HG03066 (cell line): ENCODE data around the gene ADK.
"Not testable (repeated sequence)": the region's sequence is repeated elsewhere in the genome, so short reads cannot be mapped to it uniquely, and the experiment has no call there.

Source experiments
- ATAC-seq: cut with Tn5 transposase; IDR thresholded peaks from one replicate; pipeline ENCODE4 v1.9.1; 2021; ENCODE audit warnings: low read depth; ENCODE audit not compliant: unreplicated experiment

The ADK gene

GRCh38 chr10:74521526-74521925 is 370.5 kb downstream of the ADK start:
- no peak for ATAC-seq

DNA sequence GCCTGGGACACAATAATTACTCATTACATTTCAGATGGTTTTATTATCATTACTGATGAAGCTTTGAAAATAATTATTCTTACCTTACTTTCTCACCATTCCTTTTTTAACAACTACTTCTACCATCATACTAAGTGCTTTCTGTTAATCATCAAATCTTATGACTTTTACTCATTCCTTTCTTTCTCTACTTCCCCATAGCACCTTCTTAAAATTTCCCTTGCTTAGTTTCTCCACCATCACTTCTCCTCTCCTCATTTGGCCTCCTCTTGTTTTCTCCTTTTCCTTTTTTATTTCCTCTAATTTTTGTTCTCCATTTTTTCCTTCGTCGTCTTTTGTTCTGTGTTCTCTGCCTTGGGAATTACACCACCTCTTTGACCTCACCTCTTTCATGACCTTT is 372.2 kb downstream of the ADK start:
- no peak for ATAC-seq

DNA sequence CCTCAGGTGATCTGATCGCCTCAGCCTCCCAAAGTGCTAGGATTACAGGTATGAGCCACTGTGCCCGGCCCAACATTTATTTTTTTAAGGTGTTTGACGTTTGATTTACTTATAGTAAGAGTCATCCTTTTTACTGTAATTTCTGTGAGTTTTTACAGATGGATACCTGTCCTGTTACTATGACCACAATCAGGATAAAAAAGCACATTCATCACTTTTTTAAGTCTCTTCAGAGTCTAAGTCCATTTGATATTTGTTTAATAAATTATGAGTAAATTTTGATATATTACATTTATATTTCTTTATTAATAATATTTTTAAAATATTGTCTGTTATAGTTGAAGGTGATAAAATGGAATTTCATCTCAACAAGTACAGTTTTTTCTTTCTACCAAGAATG is 374.9 kb downstream of the ADK start:
- no peak for ATAC-seq

- not testable (repeated sequence) for ATAC-seq
These were observed 376.6 kb downstream of the ADK start for GRCh38 chr10:74527611-74528010.

- no peak for ATAC-seq
These were observed 378.2 kb downstream of the ADK start for GRCh38 chr10:74529205-74529604.

DNA sequence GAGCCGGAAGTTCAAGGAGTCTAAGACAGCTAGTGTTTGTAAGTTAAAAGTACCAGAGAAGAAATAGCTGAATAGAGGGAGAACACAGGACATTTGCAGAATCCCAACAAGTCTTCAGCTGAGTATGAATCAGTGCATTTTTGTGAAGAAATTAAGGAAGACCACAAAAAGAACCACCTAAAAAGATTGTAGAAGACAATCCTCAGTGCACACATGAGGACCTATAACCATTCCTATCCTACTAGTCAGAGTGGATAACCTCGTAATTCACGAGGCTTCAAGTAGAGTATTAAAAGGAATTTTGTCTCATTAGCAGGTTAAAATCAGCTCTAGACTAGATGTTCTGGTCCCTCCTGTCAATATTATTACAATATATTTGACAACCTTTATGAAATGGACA is 380.0 kb downstream of the ADK start:
- ATAC-seq, result no peak

DNA sequence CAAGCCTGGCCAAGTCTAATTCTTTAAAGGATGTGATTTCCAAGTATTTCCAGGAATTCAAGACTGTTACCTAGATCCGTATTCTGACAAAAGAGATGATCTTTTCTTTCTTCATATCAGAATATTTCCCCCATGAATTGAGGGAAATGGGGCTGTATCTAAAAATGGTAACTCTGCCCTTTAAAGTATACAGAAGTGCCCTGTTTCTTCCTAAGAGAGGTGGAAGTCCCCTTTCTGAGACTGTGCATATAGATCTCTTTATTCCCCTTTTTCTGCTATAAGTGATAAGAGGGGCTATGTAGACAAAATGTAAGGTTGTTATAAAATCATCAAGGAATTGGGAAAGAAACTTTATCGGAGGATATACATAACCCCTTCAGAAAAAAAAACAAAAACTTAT is 388.3 kb downstream of the ADK start:
- no peak for ATAC-seq

- ATAC-seq, result no peak
These were observed 390.4 kb downstream of the ADK start for GRCh38 chr10:74541375-74541774.

DNA sequence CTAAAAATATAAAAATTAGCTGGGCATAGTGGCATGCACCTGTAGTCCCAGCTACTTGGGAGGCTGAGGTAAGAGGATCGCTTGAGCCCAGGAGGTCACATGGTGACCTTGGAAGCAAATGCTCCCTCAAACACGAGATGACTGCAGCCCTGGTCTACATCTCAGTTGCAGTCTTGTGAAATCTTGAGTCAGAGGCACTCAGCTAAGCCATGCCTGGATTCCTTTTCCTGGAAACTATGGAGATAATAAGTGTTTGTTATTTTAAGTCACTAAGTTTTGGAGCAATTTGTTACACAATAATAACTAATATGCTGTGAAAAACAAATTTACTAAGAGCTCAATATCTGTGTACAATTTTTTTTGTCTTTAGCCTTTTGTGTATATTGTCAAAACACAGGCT is 391.1 kb downstream of the ADK start:
- ATAC-seq, result no peak

DNA sequence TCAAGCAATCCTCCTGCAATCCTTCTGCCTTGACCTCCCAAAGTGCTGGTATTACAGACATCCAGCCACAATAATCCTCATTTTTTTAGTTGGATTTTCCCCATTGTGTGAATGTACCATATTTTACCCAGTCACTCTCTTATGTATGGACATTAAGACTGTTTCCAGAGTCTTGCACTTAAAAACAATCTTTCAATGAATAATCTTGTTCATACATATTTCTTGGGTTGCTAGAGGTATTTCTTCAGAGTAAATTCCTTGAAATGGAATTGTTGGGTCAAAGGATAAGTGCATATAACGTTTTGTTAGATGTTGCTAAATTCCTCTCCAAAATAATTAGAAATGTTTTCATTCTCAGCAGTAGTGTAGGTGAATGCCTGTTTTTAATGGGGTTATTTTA is 392.3 kb downstream of the ADK start:
- no peak for ATAC-seq

- ATAC-seq, result no peak
These were observed 393.1 kb downstream of the ADK start for GRCh38 chr10:74544106-74544505.

DNA sequence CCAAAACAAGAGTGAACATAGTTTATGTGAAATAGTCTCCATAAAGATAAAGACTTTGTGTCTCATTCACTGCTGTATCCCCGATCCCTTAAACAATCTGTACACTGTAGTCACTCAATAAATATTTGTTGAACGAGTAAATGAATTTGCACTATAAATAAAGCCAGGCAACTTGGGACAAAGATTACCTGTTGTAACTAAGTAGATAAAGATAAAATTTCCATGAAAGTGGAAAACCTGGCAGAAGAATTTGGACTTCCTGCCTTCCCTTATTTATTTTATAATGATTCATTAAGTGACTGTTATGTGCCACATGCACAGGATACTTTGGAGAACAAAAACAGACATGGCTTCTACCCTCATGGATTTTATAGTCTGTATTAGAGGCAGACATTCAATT is 397.7 kb downstream of the ADK start:
- no peak for ATAC-seq

- ATAC-seq, result no peak
These were observed 405.2 kb downstream of the ADK start for GRCh38 chr10:74556072-74556705.

DNA sequence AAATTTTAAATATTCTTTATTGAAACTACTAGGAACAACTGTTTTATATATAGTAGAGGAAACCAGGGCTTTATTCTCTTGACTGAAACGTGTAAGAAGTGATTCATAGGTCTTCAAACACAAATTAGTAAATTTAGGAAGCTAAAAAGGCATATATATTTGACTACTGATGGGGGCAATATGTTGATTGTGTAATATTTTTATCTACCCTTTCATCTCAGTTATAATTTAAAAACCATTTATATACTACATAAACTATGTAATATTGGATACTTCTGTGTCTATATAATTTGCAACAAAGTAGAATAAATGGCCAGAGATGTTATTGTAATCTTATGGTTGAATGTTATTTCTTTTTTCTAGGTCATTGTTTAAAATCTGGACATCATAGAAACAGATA is 406.1 kb downstream of the ADK start:
- ATAC-seq, result no peak

DNA sequence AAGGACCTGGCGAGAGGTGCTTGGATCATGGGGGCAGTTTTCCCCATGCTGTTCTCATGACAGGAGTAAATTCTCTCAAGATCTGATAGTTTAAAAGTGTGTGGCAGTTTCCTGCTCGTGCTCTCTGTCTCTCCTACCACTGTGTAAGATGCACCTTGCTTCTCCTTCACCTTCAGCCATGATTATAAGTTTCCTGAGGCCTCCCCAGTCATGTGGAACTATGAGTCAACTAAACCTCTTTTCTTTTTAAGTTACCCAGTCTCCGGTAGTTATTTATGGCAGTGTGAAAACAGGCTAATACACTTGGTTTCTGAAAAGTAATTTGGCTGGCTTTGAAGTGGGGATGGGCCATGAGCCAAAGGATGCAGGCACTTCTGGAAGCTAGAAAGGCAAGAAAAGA is 407.4 kb downstream of the ADK start:
- no peak for ATAC-seq

- ATAC-seq, result no peak
These were observed 407.9 kb downstream of the ADK start for GRCh38 chr10:74558897-74559296.

GRCh38 chr10:74568896-74569295 is 417.9 kb downstream of the ADK start:
- not testable (repeated sequence) for ATAC-seq

DNA sequence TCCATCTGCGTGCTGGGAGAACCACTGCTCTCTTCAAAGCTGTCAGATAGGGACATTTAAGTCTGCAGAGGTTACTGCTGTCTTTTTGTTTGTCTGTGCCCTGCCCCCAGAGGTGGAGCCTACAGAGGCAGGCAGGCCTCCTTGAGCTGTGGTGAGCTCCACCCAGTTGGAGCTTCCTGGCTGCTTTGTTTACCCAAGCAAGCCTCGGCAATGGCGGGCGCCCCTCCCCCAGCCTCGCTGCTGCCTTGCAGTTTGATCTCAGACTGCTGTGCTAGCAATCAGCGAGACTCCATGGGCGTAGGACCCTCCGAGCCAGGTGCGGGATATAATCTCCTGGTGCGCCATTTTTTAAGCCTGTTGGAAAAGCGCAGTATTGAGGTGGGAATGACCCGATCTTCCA is 422.5 kb downstream of the ADK start:
- not testable (repeated sequence) for ATAC-seq

DNA sequence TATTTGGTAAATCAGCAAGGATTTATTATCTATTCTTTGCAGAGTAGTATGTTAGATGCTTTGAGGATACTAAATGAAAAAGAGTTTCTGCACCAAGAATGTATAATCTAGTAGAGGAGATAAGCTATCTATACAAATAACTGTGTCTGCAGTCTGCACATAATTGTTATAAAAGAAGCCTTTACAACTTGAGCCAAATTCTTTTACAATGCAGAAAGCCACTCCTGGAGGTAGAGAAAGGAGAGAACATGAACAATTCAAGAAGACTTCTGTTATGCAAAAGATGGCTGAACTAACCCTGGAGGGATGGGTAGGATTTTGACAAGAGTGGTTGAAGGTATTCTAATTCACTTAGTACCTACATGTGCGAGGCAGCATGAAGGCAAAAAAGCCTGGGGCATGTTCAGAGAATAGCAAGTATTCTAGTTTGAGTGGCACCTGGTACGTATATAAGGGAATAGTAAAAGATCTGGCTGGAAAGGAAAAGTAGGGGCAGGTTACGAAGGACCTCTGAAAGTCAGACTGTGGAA is 424.2 kb downstream of the ADK start:
- ATAC-seq, result no peak

DNA sequence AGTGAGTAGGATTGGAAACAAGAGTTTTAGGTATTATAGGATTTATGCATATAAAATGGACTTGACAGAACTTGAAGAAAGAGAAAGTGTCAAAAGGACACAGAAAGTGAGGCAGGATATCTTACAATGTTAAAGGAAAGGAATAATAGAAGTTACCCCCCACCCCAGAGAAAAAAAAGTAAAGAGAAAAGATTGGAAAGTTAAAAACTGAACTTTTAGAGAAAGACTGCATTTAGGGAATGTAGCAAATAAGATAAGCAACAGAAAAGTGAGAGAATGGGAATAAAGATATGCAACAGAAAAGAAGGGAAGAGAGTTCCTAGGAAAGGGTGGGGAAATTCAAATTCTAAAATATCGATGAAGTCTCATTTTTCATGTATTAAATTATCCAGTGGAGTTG is 424.9 kb downstream of the ADK start:
- ATAC-seq, result no peak

GRCh38 chr10:74576586-74576985 is 425.6 kb downstream of the ADK start:
- no peak for ATAC-seq

- ATAC-seq, result not testable (repeated sequence)
These were observed 429.4 kb downstream of the ADK start for GRCh38 chr10:74580438-74580837.

DNA sequence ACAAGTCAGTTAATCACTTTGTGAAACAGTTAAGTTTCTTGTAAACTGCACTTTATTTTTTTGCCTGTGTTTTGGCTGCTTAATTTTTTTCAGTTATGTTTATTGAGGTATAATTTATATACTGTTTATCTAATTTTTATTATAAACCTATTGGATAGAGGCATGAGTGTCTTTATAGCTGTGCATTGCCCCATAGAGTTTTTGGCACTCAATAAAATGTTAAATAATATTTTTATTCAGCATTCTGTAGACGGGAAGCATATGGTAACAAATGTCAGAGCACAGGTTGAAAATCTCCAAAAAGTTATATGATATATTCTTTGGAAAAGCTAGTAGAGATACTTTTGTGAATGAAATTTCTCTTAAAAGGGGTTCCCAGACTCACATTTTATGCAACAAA is 431.5 kb downstream of the ADK start:
- ATAC-seq, result no peak
